ENCODE data around the gene TRMT1L. TPM values are rescaled to one million over a fixed set of nuclear protein-coding genes. Genes with fewer than 3 reads are reported as not detected.

TRMT1L gene
- total RNA-seq, 2 donors from 2014 or later, result 14.8 to 20.1 TPM

DNA sequence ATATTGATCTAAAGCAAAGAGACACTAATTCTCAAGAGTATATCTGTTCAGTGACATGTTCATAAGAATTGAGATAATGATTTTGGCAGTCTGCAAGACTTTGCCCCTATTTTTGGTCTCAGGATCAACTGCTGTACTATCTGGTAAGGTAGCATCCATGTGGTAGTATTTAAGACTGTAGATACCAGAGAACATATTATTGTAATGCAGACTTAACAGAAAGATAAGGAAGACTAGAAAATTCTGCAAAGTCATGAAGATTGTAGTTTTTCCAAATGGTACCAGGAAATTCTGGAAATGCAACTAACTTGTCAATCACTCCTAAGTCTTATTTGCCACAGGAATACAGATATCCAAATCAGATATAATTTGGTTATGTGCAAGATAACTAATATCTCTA, 76.3 kb downstream of the TRMT1L start:
- H3K36me3 ChIP-seq, result no peaks in the 10 kb centered on the region
- intact Hi-C loops (cut with DNase I), result no loop called here

GRCh38 chr1:185077374-185077773, 79.4 kb downstream of the TRMT1L start:
- Histone ChIP-seq H3K9me3 (no peaks in the 10 kb centered on the region), H3K27me3 (no peaks in the 10 kb centered on the region), H3K4me1 (no peaks in the 10 kb centered on the region), H3K9ac (ENCODE audit: low read depth in 2 of 2, low read length in 2 of 2) (no peak overlapping the region), H3K4me3 (no peak overlapping the region), H3K36me3 (no peaks in the 10 kb centered on the region), H3K27ac (no peak overlapping the region)
- intact Hi-C loops (cut with DNase I), result no loop called here
- DNase-seq, result no peak
- no peak for TF ChIP-seq CTCF (IDR thresholded peaks at IDR 0.05)

More for the DNA sequence above, 76.3 kb downstream of the TRMT1L start:
- Histone ChIP-seq H3K27me3 (no peaks in the 10 kb centered on the region), H3K4me3 (no peak overlapping the region), H3K9me3 (no peaks in the 10 kb centered on the region), H3K27ac (no peak overlapping the region), H3K9ac (ENCODE audit: low read depth in 2 of 2, low read length in 2 of 2) (no peak overlapping the region), H3K4me1 (no peaks in the 10 kb centered on the region)
- DNase-seq, result no peak
- no peak for TF ChIP-seq CTCF (IDR thresholded peaks at IDR 0.05)

DNA sequence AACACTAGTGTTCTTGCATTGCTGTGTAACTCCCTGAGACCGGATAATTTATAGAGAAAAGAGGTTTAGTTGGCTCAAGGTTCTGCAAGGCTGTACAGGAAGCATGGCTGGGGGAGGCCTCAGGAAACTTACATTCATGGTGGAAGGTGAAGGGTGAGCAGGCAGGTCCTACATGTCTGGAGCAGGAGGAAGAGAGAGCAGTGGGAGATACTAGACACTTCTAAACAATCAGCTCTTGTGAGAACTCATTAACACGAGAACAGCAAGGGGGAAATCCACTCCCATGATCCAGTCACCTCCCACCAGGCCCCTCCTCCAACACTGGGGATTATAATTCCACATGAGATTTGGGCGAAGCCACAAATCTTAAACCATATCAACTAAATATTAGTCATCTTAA, 81.3 kb downstream of the TRMT1L start:
- Histone ChIP-seq H3K9ac (ENCODE audit: low read depth in 2 of 2, low read length in 2 of 2) (no peak overlapping the region), H3K36me3 (no peaks in the 10 kb centered on the region), H3K27ac (no peak overlapping the region), H3K27me3 (no peaks in the 10 kb centered on the region), H3K4me1 (no peaks in the 10 kb centered on the region), H3K9me3 (no peaks in the 10 kb centered on the region), H3K4me3 (no peak overlapping the region)
- DNase-seq, result no peak
- intact Hi-C loops (cut with DNase I), result no loop called here
- TF ChIP-seq CTCF (IDR thresholded peaks at IDR 0.05), result no peak

- no peak for DNase-seq
- Histone ChIP-seq H3K36me3 (no peaks in the 10 kb centered on the region), H3K4me1 (no peaks in the 10 kb centered on the region), H3K9ac (ENCODE audit: low read depth in 2 of 2, low read length in 2 of 2) (no peak overlapping the region), H3K9me3 (no peaks in the 10 kb centered on the region), H3K27me3 (no peaks in the 10 kb centered on the region), H3K4me3 (no peak overlapping the region), H3K27ac (no peak overlapping the region)
- TF ChIP-seq CTCF (IDR thresholded peaks at IDR 0.05), result no peak
- intact Hi-C loops (cut with DNase I), result no loop called here
These were observed 82.4 kb downstream of the TRMT1L start for GRCh38 chr1:185074307-185074706.

DNA sequence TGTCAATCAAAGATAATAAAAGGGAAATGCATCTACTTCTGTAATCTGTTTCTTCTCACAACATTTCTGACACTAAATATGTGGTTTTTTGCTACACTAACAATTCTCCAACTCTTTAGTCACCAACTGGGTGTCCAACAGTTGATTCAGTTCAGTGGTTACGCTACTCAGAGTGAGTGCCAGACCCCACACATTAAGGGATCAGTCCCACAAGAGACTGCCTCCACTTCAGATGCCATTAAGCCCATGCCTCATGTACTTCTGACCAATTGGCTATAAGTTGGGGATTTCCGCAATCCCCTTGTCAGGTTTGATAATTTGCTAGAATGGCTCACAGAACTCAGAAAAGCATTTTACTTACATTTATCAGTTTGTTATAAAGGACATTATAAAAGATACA, 83.0 kb downstream of the TRMT1L start:
- Histone ChIP-seq H3K27me3 (no peaks in the 10 kb centered on the region), H3K9ac (ENCODE audit: low read depth in 2 of 2, low read length in 2 of 2) (no peak overlapping the region), H3K27ac (no peak overlapping the region), H3K4me3 (no peak overlapping the region), H3K36me3 (no peaks in the 10 kb centered on the region), H3K9me3 (no peaks in the 10 kb centered on the region), H3K4me1 (no peaks in the 10 kb centered on the region)
- intact Hi-C loops (cut with DNase I), result no loop called here
- no peak for DNase-seq
- TF ChIP-seq CTCF (IDR thresholded peaks at IDR 0.05), result no peak

GRCh38 chr1:185070051-185070450, 86.7 kb downstream of the TRMT1L start:
- no peaks in the 10 kb centered on the region for H3K9me3 ChIP-seq
- no peak overlapping the region for H3K27ac ChIP-seq
- intact Hi-C loops (cut with DNase I), result no loop called here
- no peaks in the 10 kb centered on the region for H3K4me1 ChIP-seq
- H3K9ac ChIP-seq (ENCODE audit: low read depth in 2 of 2, low read length in 2 of 2), result no peak overlapping the region
- no peak for DNase-seq
- H3K4me3 ChIP-seq, result no peak overlapping the region
- no peak for TF ChIP-seq CTCF (IDR thresholded peaks at IDR 0.05)
- H3K36me3 ChIP-seq, result no peaks in the 10 kb centered on the region
- no peaks in the 10 kb centered on the region for H3K27me3 ChIP-seq

Data from colonic mucosa (tissue), 4 donors.